Suppressor macrophage treated with lipopolysaccharide for 4 hours (primary cell): ENCODE measurements around the gene AGO3.

ENCODE experiments used
- DNase-seq: peaks from one replicate; pipeline ENCODE4 v3.0.0-alpha.2; 2020

The AGO3 gene

DNA sequence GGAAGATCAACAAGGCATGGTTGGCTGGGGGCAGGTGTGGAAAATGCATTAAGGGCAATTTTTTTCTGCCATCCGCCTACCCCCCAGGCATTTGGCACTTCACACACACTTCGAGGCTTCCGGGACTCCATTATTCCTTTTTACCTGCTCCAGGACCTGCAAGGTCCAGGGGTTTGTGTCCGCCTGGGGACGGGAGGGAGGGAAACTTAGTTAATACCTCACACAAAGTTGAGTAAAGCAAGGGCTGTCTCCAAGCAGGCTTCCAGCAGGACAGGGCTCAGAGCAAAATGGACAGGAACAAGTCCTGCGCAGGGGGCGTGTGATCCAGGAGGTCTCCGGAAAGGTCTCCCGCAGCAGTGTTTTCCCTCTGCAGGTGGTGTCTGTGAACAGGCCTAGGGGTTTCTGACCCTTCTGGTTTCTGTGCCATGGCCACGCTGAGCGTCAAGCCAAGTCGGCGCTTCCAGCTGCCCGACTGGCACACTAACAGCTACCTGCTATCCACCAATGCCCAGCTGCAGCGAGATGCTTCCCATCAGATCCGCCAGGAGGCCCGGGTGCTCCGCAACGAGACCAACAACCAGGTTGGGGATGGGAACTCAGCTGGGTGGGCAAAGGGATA lies 153.7 kb downstream of the AGO3 start:
- no peak for DNase-seq

DNA sequence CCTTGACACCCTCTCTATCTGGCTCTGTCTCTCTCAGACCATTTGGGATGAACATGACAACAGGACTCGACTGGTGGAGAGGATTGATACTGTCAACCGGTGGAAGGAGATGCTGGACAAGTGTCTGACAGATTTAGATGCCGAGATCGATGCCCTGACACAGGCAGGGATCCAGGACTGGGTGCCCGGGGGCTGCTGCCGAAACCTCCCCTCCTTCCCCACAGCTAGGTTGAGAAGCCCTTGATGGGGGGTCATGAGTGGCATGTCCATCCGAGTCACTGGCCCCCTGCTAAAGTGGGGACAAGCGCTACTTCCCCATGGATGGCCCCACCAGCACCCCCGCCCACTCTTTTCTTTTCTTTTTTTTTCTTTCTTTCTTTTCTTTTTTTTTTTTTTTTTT lies 154.2 kb downstream of the AGO3 start:
- no peak for DNase-seq

DNA sequence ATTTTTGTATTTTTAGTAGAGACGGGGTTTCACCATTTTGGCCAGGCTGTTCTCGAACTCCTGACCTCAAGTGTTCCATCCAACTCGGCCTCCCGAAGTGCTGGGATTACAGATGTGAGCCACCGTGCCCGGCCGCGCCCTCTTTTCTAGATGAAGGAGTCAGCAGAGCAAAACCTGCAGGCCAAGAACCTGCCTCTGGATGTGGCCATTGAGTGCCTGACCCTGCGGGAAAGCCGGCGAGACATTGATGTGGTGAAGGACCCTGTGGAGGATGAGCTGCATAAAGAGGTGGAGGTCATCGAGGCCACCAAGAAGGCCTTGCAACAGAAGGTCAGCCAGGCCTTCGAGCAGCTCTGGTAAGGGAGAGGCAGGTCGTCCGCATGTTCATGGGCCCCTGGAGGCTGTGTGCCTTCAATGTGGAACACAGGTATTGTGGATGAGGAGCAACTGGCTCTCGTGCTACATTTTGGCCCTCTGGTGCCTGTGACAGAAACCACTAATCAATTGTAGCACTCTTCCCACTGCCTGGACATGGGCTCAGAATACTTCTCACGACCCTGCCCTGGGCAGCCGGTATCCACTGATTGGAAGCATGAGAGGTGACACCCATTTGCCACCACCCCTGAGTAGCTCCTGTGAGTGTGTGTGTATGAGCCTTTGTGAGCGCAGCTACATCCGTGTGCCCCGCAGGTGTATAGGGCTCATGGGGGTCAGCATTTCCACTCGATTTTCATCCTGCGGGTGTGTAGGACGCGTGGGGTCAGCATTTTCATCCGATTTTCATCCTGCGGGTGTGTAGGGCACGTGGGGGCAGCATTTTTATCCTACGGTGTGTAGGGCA lies 155.0 kb downstream of the AGO3 start:
- DNase-seq = no peak

DNA sequence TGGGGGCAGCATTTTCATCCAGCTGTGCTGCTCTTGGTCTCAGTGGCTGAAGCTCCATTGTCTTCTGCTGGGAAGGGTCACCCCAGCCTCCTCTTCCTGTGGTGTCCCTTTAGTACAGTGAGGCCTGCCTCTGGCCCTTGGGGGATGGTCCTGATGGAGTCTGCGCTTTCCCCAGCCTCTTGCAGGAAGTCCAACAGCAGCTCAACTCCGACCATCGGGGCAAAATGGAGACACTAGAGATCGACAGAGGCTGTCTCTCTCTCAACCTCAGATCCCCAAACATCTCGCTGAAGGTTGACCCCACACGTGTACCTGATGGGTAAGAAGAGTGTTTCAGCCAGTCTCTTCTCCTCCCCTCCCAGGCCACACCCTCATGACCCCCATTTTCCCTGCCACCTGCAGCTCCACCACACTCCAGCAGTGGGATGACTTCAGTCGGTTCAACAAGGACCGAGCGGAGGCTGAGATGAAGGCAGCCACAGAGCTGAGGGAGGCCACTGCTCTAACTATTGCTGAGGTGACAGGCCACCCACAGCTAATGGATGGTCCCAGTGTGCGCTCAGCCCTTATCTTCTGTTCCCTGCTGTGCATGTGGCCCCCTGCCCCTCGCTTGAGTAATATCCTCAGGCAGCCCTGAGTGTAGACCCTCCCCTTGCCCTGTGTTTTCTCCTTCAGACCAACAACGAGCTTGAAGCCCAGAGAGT lies 155.8 kb downstream of the AGO3 start:
- no peak for DNase-seq

GRCh38 chr1:36087233-36088123 lies 156.6 kb downstream of the AGO3 start:
- DNase-seq = no peak

- DNase-seq = no peak
Observed at GRCh38 chr1:36088265-36088576, 157.3 kb downstream of the AGO3 start.

DNA sequence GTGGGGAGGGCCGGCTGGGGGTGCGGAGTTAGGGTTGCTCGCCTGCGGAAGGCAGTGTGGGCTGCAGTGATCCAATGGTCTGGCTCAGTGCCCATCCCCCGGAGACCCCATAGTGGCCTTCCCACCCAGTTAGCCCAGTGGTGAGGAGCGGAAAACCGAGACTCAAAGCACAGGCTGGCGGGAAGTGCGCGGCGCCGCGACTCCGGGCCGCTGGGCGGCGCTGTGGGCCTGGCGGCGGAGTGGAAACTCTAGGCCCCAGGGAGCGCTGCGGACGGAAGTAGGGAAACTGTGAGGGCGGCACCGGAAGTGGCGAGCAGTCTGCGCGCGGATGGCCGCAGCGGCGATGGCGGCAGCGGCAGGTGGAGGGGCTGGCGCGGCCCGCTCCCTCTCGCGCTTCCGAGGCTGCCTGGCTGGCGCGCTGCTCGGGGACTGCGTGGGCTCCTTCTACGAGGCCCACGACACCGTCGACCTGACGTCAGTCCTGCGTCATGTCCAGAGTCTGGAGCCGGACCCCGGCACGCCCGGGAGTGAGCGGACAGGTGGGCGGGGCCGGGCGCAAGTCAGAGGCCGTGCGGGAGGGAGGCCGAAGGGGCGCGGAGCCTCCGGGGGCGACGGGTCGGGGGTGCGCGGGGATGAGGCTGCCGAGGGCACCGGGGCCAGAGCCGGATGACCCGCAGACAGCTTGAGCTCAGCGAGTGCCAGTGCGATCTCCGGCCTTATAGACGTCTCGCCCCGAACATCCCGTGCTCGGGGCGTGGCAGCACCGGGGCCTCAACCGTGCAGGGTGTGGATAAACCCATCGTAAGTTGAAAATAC lies 157.9 kb downstream of the AGO3 start, which contains the start of gene ADPRS:
ADPRS (plus strand) TSS at position 316 of the 816 bp plus-strand sequence; CDS start at position 329, 13 bp downstream.
- DNase-seq = peak; percentile 95

DNA sequence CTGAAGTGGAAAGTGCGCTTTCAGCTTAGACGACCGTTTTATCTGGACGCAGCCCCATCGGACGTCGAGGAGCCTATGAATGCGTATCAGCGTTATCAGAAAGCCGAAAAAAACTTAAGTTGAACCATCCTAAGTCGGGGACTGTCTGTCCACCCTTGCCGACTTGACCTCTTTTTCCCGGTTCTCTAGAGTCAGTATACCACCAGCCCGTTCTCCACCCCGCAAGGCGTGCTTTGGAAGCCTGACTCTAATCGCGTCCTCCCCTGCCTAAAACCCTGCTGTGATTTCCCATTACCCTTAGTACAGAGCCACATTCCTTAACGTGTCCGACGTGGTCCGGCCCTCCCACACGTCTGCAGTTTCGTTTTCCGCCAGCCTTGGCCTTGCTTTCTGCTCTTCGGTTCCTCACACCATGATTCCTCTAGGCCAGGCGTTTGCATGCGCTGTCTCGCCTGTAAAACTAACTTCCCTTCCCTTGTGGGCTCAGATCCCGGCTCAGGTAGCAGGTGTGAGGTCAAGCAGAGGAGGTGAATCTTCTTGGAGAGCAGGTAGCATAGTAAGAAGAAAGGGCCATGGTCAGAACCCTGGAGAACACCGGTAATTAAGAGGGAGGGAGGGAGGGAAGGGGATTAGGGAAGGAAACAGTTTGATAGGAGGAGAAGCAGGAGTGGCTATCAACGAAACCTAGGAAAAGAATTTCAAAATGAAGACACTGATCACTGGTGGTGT lies 158.7 kb downstream of the AGO3 start:
- peak; percentile 92 for DNase-seq

DNA sequence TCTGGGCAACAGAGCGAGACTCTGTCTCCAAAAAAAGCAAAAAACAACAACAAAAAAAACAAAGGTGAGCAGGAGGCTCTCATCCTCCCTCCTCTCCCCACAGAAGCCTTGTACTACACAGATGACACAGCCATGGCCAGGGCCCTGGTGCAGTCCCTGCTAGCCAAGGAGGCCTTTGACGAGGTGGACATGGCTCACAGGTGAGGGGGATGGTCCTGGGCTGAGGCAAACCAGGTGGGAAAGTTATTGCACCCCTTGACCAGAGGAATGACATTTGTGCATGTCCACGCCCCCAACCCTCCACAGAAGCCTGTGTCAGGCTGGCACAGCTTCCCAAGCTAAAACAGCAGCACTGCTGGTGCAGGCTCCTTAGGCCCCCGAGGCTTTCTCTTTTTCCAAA lies 160.2 kb downstream of the AGO3 start:
- no peak for DNase-seq

- no peak for DNase-seq
Observed at GRCh38 chr1:36091698-36092097, 160.8 kb downstream of the AGO3 start.

GRCh38 chr1:36092166-36092797 lies 161.4 kb downstream of the AGO3 start:
- no peak for DNase-seq

DNA sequence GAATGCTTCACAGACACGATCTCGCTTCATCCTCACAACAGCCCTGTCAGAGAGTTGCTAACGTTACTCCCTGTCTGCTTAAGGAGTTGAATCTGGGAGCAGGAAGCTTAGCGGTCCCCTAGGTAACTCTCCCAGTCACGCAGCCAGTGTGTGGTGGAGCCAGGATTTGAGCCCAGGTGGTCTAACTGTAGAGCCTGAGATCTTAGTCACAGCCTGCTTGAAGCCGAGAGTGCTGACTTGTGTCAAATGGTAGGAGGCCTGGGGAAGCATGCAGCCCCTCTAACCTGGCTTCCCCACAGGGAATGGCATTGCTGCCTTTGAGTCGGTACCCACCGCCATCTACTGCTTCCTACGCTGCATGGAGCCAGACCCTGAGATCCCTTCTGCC lies 161.9 kb downstream of the AGO3 start:
- DNase-seq = no peak

DNA sequence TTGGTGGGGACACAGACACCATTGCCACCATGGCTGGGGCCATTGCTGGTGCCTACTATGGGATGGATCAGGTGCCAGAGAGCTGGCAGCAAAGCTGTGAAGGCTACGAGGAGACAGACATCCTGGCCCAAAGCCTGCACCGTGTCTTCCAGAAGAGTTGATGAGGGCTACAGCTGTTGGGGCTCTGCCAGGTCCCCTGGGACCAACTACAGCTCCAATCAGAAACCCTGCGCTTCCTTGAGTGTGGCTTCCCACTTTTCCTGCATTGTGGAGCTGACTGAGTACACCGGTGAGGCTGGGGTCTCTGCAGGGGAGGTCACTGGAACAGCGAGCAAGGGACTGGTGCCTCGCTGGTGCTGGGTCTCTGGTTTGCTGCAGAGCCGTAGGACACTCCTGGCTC lies 162.3 kb downstream of the AGO3 start:
- no peak for DNase-seq

- no peak for DNase-seq
Observed at GRCh38 chr1:36093929-36094328, 163.0 kb downstream of the AGO3 start.

GRCh38 chr1:36094621-36095061 lies 163.7 kb downstream of the AGO3 start:
- DNase-seq = no peak

- DNase-seq = peak; percentile 46
Observed at GRCh38 chr1:36095760-36096405, 165.0 kb downstream of the AGO3 start.

DNA sequence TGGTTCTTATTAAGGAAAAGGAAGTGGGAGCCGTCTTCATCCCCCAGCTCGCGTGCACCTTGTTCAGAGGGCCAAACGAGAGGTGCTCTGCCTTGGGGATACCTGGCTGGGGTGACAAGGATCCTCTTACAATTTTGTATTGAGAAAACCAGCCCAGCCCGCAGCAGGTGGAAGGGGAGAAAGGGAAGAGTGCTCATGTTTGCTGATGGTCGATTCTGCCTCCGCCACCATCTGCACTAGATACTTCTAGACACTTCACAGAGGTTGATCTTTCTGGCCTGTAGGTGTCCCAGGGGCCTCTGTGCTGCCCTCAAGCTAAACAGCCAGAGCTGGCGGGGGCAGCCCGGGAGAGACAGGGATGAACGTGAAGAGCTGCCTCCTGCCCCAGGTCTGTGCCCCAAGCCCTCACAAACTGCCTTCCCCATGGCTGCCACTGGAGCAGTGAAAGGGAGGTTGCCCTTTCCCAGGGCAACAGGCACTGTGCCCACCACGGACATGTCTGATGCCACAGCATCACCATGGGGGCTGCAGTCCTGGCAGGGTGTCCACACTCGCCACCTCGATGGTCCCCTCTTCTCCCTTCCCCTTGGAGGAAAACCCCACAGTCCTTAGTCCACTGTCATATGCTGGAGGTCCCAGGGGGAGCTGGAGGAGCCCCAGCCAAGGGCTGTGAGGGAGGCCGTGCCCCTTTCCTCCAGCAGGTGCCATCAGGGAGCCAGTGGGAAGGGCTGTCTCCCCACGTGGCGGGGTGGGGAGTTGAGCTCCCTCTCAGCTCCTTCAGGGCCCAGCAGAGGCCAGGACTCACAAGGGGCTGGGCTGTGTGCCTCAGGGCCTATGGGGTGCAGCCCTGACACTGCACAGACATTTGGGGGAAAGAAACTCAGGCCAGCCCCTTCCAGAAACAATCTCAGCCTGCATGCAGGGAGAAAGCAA lies 165.9 kb downstream of the AGO3 start:
- no peak for DNase-seq

DNA sequence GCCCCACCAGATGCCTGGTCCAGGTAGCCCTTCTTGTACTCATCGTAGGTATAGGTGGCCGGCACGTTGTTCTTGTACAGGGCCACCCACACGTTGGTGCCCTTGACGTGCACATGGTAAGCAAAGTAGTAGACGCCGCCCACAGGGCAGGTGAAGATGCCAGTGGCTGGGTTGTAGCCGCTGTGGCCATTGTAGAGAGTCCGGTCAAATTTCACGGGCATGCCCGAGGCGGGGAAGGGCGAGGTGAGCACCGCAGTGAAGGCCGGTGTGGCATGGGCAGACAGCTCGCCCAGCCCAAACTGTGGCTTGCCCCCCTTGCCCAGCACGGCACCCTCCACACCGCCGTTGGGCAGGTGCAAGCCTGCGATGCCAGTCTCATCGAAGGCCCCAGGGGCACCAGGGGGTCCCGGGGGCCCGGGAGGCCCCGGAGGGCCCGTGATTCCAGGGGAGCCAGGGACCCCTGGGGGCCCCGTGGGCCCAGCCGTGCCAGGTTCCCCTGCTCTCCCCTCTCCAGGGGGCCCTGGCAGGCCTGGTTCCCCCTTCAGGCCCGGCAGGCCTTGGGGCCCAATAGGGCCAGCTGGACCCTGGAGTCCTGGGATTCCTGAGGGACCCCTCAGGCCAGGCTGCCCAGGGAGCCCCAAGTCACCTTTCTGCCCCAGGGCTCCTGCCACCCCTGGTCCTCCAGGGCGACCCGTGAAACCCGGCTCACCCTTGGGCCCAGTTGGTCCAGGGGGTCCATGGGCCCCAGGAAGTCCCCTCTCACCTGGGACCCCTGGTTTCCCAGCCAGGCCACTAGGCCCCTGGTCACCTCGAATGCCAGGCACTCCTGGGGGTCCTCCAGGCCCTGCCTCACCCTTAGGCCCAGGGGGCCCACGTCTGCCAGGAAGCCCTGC lies 167.0 kb downstream of the AGO3 start:
- no peak for DNase-seq
